Duodenal mucosa (tissue), 2 donors: ENCODE measurements around the gene OCRL.

Source experiments
- H3K27ac ChIP-seq: one replicate; pipeline ENCODE4 v1.7.0; 2013; ENCODE audit warnings: low read depth, low read length
- H3K27me3 ChIP-seq, 2 donors: one replicate each; pipeline ENCODE4 v1.7.0; 2013; ENCODE audit warnings: low read length in 2 of 2, control low read depth in 1 of 2; ENCODE audit not compliant: insufficient read depth in 2 of 2, control insufficient read depth in 1 of 2
- H3K36me3 ChIP-seq, 2 donors: one replicate each; pipeline ENCODE4 v1.7.0; 2013; ENCODE audit warnings: low read length in 2 of 2, control low read depth in 1 of 2; ENCODE audit not compliant: insufficient read depth in 2 of 2, control insufficient read depth in 1 of 2
- H3K4me1 ChIP-seq, 2 donors: one replicate each; pipeline ENCODE4 v1.7.0; 2013; ENCODE audit warnings: low read length in 2 of 2, control low read depth in 1 of 2; ENCODE audit not compliant: insufficient read depth in 2 of 2, control insufficient read depth in 1 of 2
- H3K4me3 ChIP-seq, 2 donors: one replicate each; pipeline ENCODE4 v1.7.0; 2013; ENCODE audit warnings: low read length in 2 of 2, low read depth in 1 of 2
- H3K9ac ChIP-seq, 2 donors: one replicate each; pipeline ENCODE4 v1.7.0; 2013; ENCODE audit warnings: low read length in 2 of 2, low read depth in 1 of 2
- H3K9me3 ChIP-seq, 2 donors: one replicate each; pipeline ENCODE4 v1.7.0; 2013; ENCODE audit warnings: low read length in 2 of 2, control low read depth in 1 of 2; ENCODE audit not compliant: control insufficient read depth in 1 of 2

Gene OCRL

DNA sequence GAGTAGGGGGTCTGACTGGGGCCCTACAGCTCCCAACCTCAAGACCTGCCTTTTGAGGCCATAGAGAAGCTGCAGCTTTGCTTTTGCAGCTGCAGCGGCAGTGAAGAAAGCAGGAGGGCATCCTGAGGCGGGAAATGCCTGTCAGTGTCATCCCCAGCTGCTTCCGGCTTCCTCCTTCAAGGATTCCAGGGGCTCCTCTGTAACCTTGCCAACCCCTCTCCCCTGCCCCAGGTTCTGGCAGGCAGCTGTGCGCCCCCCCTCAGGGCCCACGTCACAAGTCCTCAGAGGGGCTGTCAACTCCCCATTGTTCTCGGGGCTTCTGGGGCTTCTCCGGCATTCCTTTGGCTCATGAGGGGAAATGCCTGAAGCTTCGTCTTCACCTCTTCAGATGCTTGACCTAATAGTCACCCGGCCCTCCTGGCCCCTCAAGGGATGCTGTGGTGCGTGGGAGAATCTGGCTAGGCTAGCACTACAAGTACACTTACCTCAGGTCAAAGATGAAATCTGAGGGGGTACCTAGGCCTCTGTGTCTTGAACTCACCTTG lies 82.8 kb downstream of the OCRL start:
- H3K27ac ChIP-seq, result no peak overlapping the region
- peaks cover 0 to 14% of the 10 kb centered on the region in 2 donors for H3K4me1 ChIP-seq
- H3K9ac ChIP-seq, result no peak overlapping the region
- no peak overlapping the region for H3K4me3 ChIP-seq
- no peaks in the 10 kb centered on the region for H3K36me3 ChIP-seq
- H3K9me3 ChIP-seq, result no peaks in the 10 kb centered on the region
- no peaks in the 10 kb centered on the region for H3K27me3 ChIP-seq

DNA sequence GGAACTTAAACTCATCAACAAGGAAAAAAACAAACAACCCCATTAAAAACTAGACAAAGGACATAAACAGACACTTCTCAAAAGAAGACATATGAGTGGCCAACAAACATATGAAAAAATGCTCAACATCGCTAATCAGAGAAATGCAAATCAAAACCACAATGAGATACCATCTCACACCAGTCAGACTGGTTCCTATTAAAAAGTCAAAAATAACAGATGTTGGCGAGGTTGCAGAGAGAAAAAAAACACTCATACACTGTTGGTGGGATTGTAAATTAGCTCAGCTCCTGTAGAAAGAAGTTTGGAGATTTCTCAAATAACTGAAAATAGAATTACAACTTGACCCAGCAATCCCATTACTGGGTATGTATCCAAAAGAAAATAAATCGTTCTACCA lies 86.0 kb downstream of the OCRL start:
- no peaks in the 10 kb centered on the region for H3K4me1 ChIP-seq
- no peak overlapping the region for H3K4me3 ChIP-seq
- no peaks in the 10 kb centered on the region for H3K27me3 ChIP-seq
- H3K27ac ChIP-seq, result no peak overlapping the region
- no peaks in the 10 kb centered on the region for H3K36me3 ChIP-seq
- no peaks in the 10 kb centered on the region for H3K9me3 ChIP-seq
- no peak overlapping the region for H3K9ac ChIP-seq

DNA sequence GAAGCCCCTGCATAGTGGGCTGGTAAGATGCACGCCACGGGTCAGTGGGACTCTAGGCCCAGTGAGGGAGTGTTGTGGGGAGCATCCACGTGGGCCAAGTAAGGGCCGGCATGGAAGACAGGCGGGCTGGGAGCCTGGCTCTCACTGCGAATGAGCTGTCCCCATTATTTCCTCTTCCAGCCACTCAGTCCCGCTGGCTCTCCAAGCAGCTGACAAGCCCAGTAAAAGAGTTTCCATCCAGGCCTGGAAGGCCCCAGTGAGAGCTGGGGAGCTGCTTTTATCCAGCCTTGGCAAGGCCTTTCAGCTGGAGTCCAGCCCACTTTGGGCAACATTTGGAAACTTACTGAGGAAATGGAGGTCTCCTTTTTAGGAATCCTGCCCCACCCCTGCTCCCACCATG lies 89.8 kb downstream of the OCRL start:
- Histone ChIP-seq H3K4me3 (no peak overlapping the region), H3K9ac (no peak overlapping the region), H3K4me1 (peaks cover 0 to under 1% of the 10 kb centered on the region in 2 donors), H3K27me3 (no peaks in the 10 kb centered on the region), H3K9me3 (no peaks in the 10 kb centered on the region), H3K27ac (no peak overlapping the region), H3K36me3 (no peaks in the 10 kb centered on the region)

DNA sequence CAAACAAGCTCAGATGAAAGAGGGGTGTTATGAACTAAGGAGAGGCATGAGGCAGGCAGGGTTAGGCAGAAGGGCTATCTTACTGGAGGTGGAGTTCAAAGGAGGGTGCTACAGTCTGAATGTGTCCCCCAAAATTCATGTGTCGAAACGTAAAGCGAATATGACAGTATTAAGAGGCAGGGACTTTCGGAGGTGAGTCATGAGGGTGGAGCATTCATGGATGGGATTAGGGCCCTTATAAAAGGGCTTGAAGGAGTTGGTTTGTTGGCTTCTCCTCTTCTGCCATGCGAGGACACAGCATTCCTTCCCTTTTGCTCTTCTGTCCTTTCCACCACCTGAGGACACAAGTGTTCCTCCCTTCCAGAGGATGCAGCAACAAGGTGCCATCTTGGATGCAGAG lies 91.8 kb downstream of the OCRL start:
- no peaks in the 10 kb centered on the region for H3K36me3 ChIP-seq
- H3K27ac ChIP-seq, result no peak overlapping the region
- H3K9me3 ChIP-seq, result no peaks in the 10 kb centered on the region
- no peak overlapping the region for H3K4me3 ChIP-seq
- H3K9ac ChIP-seq, result no peak overlapping the region
- peaks cover 4 to 14% of the 10 kb centered on the region in 2 donors for H3K4me1 ChIP-seq
- no peaks in the 10 kb centered on the region for H3K27me3 ChIP-seq

DNA sequence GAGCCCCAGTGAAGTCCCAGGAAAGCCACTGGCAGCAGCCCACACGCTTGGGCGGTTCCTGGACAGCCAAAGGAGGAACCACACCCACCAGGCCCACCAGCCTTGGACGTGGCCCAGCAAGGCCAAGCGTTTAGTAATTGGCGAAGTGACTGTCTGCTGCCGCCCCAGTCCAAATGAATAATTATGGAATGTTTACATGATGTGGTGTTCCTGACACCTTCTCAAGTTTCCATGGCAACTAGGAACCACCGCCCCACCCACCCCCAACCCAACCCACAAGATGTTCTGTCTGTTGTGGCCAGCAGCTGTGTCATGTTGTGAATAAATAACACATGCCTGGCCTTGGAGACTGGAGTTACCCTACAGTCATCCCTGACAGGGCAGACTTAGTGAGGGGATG lies 92.4 kb downstream of the OCRL start:
- Histone ChIP-seq H3K9me3 (no peaks in the 10 kb centered on the region), H3K36me3 (no peaks in the 10 kb centered on the region), H3K9ac (no peak overlapping the region), H3K27ac (no peak overlapping the region), H3K4me3 (no peak overlapping the region), H3K4me1 (peaks cover 8 to 17% of the 10 kb centered on the region in 2 donors), H3K27me3 (no peaks in the 10 kb centered on the region)

DNA sequence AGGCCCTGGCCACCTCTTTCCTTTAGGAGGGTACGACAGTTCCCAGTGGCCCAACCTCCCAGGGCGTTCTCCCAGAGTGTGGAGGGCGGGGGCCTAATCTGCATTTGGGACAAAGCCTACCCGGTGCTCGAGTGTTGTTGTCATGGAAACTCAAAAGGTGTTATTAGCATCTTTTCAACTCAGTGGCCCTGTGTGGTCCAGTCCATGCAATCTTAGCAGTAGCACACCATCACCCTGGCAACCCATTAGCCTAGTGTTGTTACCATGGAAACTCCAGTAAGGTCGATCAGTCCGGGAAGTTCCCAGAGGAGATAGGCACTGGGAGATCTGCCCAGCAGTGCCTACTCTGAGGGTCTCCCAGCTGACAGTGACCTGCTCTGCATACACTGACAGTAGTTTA lies 94.5 kb downstream of the OCRL start:
- Histone ChIP-seq H3K4me3 (no peak overlapping the region), H3K9ac (no peak overlapping the region), H3K36me3 (no peaks in the 10 kb centered on the region), H3K4me1 (peaks cover 8 to 17% of the 10 kb centered on the region in 2 donors), H3K9me3 (no peaks in the 10 kb centered on the region), H3K27me3 (no peaks in the 10 kb centered on the region), H3K27ac (no peak overlapping the region)

DNA sequence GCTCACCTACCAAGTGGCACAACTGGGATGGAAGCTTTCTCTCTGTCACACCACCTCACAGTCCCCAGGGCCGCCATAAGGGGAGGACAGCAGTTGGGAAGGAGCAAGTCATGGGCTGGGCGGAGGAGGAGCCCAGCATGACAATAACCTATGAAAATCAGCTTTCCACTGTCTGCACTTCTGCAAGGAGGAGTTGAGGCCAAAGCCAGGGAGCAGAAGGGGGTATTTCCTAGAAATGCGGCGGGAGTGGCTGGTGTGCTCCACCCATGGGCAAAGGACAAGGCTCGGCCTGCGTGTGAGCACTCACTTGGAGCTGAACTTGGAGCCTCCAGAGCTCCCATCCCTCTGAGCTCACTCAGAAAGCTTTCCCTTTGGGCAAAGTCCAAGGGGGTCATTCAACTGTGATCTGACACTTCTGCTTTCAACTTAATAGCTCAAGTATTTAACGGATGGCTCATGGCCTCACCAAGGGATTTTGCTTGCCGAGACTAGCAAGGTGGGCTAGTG lies 96.2 kb downstream of the OCRL start:
- peak overlapping the region in 1 of 2 donors; percentile 5 for H3K9ac ChIP-seq
- no peaks in the 10 kb centered on the region for H3K27me3 ChIP-seq
- H3K4me3 ChIP-seq, result no peak overlapping the region
- H3K4me1 ChIP-seq, result peaks cover 8 to 17% of the 10 kb centered on the region in 2 donors
- H3K27ac ChIP-seq, result peak overlapping the region; percentile 59
- no peaks in the 10 kb centered on the region for H3K9me3 ChIP-seq
- no peaks in the 10 kb centered on the region for H3K36me3 ChIP-seq

DNA sequence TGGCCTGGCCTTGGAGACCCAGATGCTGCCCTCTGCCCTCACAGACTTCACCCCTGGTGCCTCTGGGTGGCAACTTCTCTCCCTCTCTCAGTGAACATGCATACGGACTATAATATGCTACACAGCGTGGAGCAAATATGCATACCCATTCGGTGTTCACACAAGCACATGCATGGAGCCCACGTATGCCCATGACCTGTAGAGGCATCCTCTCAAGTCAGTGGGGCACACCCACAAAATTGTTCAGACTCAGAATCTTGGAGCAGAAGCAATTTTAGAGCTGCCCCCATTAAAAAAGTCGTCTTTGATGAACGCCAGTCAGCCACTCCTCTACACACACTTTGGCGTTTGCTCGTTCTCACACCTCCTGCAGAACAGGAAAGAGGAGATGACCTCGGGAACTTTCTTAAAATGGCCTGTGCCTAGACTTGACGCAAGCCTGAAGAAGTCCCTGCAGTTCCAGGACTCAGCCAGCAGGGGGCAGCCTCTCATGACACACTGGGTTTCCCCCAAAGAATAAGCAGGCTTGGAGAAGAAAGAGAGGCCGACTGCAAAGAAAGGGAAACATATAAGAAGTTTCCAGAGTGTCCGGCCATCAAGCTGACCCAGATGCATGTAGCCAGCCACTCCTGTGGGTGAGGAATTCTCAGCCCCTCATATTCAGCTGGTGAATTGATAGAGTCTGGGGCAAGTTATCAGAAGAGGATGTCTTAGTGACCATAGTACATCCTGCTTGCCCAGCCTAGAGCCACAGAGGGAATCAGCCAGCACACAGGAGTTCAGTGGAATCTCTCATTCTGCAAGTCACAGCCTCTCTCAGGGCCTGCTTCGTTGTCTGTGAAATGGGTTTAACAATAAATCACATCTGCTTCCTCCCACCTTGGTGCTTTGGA lies 97.4 kb downstream of the OCRL start:
- H3K4me1 ChIP-seq, result peaks cover 8 to 17% of the 10 kb centered on the region in 2 donors
- no peak overlapping the region for H3K27ac ChIP-seq
- no peaks in the 10 kb centered on the region for H3K27me3 ChIP-seq
- no peaks in the 10 kb centered on the region for H3K9me3 ChIP-seq
- no peak overlapping the region for H3K9ac ChIP-seq
- no peaks in the 10 kb centered on the region for H3K36me3 ChIP-seq
- no peak overlapping the region for H3K4me3 ChIP-seq

DNA sequence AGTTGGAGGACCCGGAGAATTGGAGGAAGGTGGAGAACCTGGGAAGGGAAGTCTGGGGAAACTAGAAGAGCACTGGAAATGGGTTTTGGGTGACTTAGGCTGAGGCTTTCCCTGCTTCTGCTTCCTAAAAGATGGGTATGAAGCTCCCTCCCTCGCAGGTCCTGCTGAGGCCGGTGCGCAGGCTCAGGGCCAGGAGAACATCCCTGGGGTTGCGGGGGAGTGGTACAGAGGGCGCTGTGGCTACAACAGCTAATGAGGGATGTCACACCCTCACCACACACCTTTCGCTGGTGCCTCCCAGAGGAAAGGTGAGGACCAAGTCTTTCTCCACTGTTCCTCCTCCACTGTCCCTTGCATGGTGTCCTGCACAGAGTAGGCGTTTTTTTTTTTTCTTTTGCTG lies 98.9 kb downstream of the OCRL start:
- H3K9me3 ChIP-seq, result no peaks in the 10 kb centered on the region
- no peak overlapping the region for H3K4me3 ChIP-seq
- no peak overlapping the region for H3K9ac ChIP-seq
- no peaks in the 10 kb centered on the region for H3K27me3 ChIP-seq
- peaks cover 8 to 17% of the 10 kb centered on the region in 2 donors for H3K4me1 ChIP-seq
- H3K36me3 ChIP-seq, result no peaks in the 10 kb centered on the region
- H3K27ac ChIP-seq, result no peak overlapping the region

DNA sequence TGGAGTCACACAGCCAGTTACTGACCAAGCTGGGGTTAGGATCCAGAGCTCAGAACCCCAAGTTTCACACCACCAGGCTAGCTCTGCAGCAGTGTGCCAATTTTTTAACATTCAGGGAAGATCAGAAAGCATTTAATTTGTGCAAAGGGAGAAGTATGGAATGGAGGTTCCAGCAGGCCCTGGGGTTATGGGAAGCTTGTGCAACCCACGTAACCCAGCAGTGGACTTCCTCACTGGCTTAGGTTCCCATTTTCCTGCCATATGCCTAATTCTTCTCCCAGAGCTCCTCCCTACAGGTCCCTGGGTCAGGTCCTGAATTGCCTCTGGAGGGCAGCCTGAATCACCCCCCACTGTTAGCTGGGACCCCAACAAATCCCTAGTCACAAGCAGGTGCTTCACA lies 100.7 kb downstream of the OCRL start:
- peaks cover 8% of the 10 kb centered on the region in 2 donors for H3K4me1 ChIP-seq
- H3K27ac ChIP-seq, result no peak overlapping the region
- H3K27me3 ChIP-seq, result no peaks in the 10 kb centered on the region
- no peaks in the 10 kb centered on the region for H3K9me3 ChIP-seq
- H3K4me3 ChIP-seq, result no peak overlapping the region
- H3K9ac ChIP-seq, result no peak overlapping the region
- H3K36me3 ChIP-seq, result no peaks in the 10 kb centered on the region
